SU-DHL-6 (cell line): ENCODE measurements around the gene CD36.

ENCODE experiments used
- H2AFZ ChIP-seq: fragments of 200-600 bp; sonication (generic); 2 replicates; pipeline ENCODE4 v1.6.1; 2014; ENCODE audit warnings: low read depth, mild to moderate bottlenecking, moderate library complexity, mixed read lengths, antibody characterized with exemption, low read length; ENCODE audit not compliant: severe bottlenecking
- H3F3A ChIP-seq: fragments of 200-600 bp; shearing (Covaris generic); 2 replicates; pipeline ENCODE4 v1.6.0; 2016; ENCODE audit warnings: antibody characterized with exemption, mild to moderate bottlenecking; ENCODE audit not compliant: insufficient read depth
- H3K27ac ChIP-seq: fragments of 200-600 bp; sonication (generic); 2 replicates; pipeline ENCODE4 v1.5.1; 2016; ENCODE audit warnings: low read depth, mild to moderate bottlenecking, low read length, moderate library complexity, mixed read lengths
- H3K27me3 ChIP-seq: fragments of 200-600 bp; sonication (generic), shearing (Covaris generic); 2 replicates; pipeline ENCODE4 v1.6.0; 2014; ENCODE audit warnings: mild to moderate bottlenecking, low read length
- H3K36me3 ChIP-seq: fragments of 200-600 bp; sonication (generic); 2 replicates; pipeline ENCODE4 v1.6.1; 2014; ENCODE audit warnings: mild to moderate bottlenecking, low read length, mixed read lengths
- H3K4me2 ChIP-seq: fragments of 300-600, 200-600 bp; shearing (Covaris generic), sonication (generic); 2 replicates; pipeline ENCODE4 v1.6.0; 2014; ENCODE audit warnings: low read length, low read depth, mild to moderate bottlenecking; ENCODE audit not compliant: poor library complexity, severe bottlenecking
- H3K4me3 ChIP-seq: fragments of 200-600 bp; sonication (generic); 2 replicates; pipeline ENCODE4 v1.5.1; 2014; ENCODE audit warnings: antibody characterized with exemption, low read length, mild to moderate bottlenecking, mixed read lengths; ENCODE audit not compliant: insufficient read depth, poor library complexity, severe bottlenecking
- H3K79me2 ChIP-seq: fragments of 200-600 bp; sonication (generic); 2 replicates; pipeline ENCODE4 v1.6.1; 2014; ENCODE audit warnings: mild to moderate bottlenecking, low read length, moderate library complexity; ENCODE audit not compliant: insufficient read depth
- H3K9ac ChIP-seq: fragments of 200-600 bp; sonication (generic); 2 replicates; pipeline ENCODE4 v1.7.0; 2014; ENCODE audit warnings: mild to moderate bottlenecking, low read length
- H3K9me2 ChIP-seq: fragments of 200-600 bp; sonication (generic); replicated peaks from 2 replicates; pipeline ENCODE4 v1.6.1; 2014; ENCODE audit warnings: low read length; ENCODE audit not compliant: insufficient read depth
- H3K9me3 ChIP-seq: fragments of 200-600 bp; sonication (generic); 2 replicates; pipeline ENCODE4 v1.6.1; 2014; ENCODE audit warnings: low read length, mixed read lengths; ENCODE audit not compliant: insufficient read depth
- H4K20me1 ChIP-seq: fragments of 200-600 bp; sonication (generic); 2 replicates; pipeline ENCODE4 v1.6.1; 2014; ENCODE audit warnings: low read depth, mild to moderate bottlenecking, antibody characterized with exemption, low read length, moderate library complexity, mixed read lengths
- CTCF ChIP-seq: fragments of 200-600 bp; sonication (generic); IDR thresholded peaks from one replicate; pipeline ENCODE4 v1.5.1; 2017; ENCODE audit warnings: antibody characterized with exemption, mild to moderate bottlenecking, low read length, moderate library complexity; ENCODE audit not compliant: insufficient read depth, poor library complexity, severe bottlenecking
- EZH2phosphoT487 ChIP-seq: fragments of 200-600 bp; sonication (generic), shearing (Covaris generic); conservative IDR thresholded peaks from 2 replicates; pipeline ENCODE4 v1.6.1; 2018; ENCODE audit warnings: mild to moderate bottlenecking, antibody characterized with exemption, low read length, moderate library complexity, mixed read lengths

CD36 gene

GRCh38 chr7:80681272-80681885, 42.9 kb downstream of the CD36 start:
- H3F3A ChIP-seq: no peaks in the 10 kb centered on the region
- no peaks in the 10 kb centered on the region for H3K27me3 ChIP-seq
- no peaks in the 10 kb centered on the region for H3K79me2 ChIP-seq
- no peak overlapping the region for H3K27ac ChIP-seq
- no peaks in the 10 kb centered on the region for H3K36me3 ChIP-seq
- H3K9ac ChIP-seq: no peak overlapping the region
- no peak overlapping the region for H3K4me2 ChIP-seq
- no peaks in the 10 kb centered on the region for H3K9me2 ChIP-seq
- no peak overlapping the region for H2AFZ ChIP-seq
- H4K20me1 ChIP-seq: no peaks in the 10 kb centered on the region
- TF ChIP-seq EZH2phosphoT487: no peak
- no peak for TF ChIP-seq CTCF
- no peak overlapping the region for H3K4me3 ChIP-seq
- no peaks in the 10 kb centered on the region for H3K9me3 ChIP-seq

GRCh38 chr7:80682744-80683143, 44.3 kb downstream of the CD36 start:
- Histone ChIP-seq H3K4me2 (no peak overlapping the region), H3F3A (no peaks in the 10 kb centered on the region), H3K27ac (no peak overlapping the region), H3K4me3 (no peak overlapping the region), H3K9ac (no peak overlapping the region), H3K27me3 (no peaks in the 10 kb centered on the region), H3K36me3 (no peaks in the 10 kb centered on the region), H3K9me2 (no peaks in the 10 kb centered on the region), H3K79me2 (no peaks in the 10 kb centered on the region), H2AFZ (no peak overlapping the region), H4K20me1 (no peaks in the 10 kb centered on the region), H3K9me3 (no peaks in the 10 kb centered on the region)
- no peak for TF ChIP-seq EZH2phosphoT487
- TF ChIP-seq CTCF: no peak

- no peaks in the 10 kb centered on the region for H3K9me3 ChIP-seq
- no peaks in the 10 kb centered on the region for H3K9me2 ChIP-seq
- no peaks in the 10 kb centered on the region for H3K79me2 ChIP-seq
- no peak overlapping the region for H3K27ac ChIP-seq
- H3F3A ChIP-seq: no peaks in the 10 kb centered on the region
- no peak overlapping the region for H3K4me3 ChIP-seq
- no peak overlapping the region for H3K9ac ChIP-seq
- TF ChIP-seq CTCF: no peak
- TF ChIP-seq EZH2phosphoT487: no peak
- no peaks in the 10 kb centered on the region for H4K20me1 ChIP-seq
- H3K27me3 ChIP-seq: no peaks in the 10 kb centered on the region
- H2AFZ ChIP-seq: no peak overlapping the region
- H3K36me3 ChIP-seq: no peaks in the 10 kb centered on the region
- no peak overlapping the region for H3K4me2 ChIP-seq
Measured at GRCh38 chr7:80686576-80686975, 48.1 kb downstream of the CD36 start.
